Naive thymus-derived CD4-positive, alpha-beta T cell (primary cell): ENCODE data around the gene KNSTRN. TPM values are rescaled to one million over a fixed set of nuclear protein-coding genes. Genes with fewer than 3 reads are reported as not detected.
A peak's percentile ranks its signal among the peaks of the same experiment; 100 is the strongest.

Source experiments
- ATAC-seq: fragments of 150-1000 bp; cut with Tn5 transposase; 2 replicates; pipeline ENCODE4 v1.10.0; 2021; ENCODE audit warnings: mild to moderate bottlenecking, moderate library complexity
- CTCF ChIA-PET: fragments of 350-600 bp; sonication (Branson Sonifier 250); formaldehyde crosslinking; loops from one replicate; lab custom pipeline; 2021; ENCODE audit warnings: antibody characterized with exemption; lab: Charles Lee
- POLR2A ChIA-PET: fragments of 350-600 bp; sonication (Branson Sonifier 250); formaldehyde crosslinking; loops from one replicate; lab custom pipeline; 2021; ENCODE audit warnings: antibody characterized with exemption, inconsistent platforms; lab: Charles Lee
- DNase-seq, 9 donors: peaks; one replicate each; pipeline versions ENCODE4 v3.0.0 to v3.0.0-alpha.2; 2020 to 2022; ENCODE audit warnings: mixed read lengths in 1 of 9
- H3K27ac ChIP-seq: one replicate; pipeline ENCODE4 v1.7.0; 2013; ENCODE audit warnings: mild to moderate bottlenecking, low read depth, low read length, moderate library complexity
- H3K27me3 ChIP-seq, 2 donors: one replicate each; pipeline ENCODE4 v1.7.0; 2013; ENCODE audit warnings: low read length in 2 of 2, mild to moderate bottlenecking in 2 of 2, moderate library complexity in 2 of 2; ENCODE audit not compliant: control insufficient read depth in 2 of 2, insufficient read depth in 2 of 2
- H3K36me3 ChIP-seq, 3 experiments: 1 replicate in 2 of 3; 2 replicates in 1 of 3; pipeline ENCODE4 v1.7.0; 2013; ENCODE audit warnings: low read length in 3 of 3, mild to moderate bottlenecking in 3 of 3, moderate library complexity in 1 of 3; ENCODE audit not compliant: insufficient read depth in 3 of 3, control insufficient read depth in 2 of 3
- H3K4me1 ChIP-seq, 2 donors: one replicate each; pipeline ENCODE4 v1.7.0; 2013; ENCODE audit warnings: low read length in 2 of 2, mild to moderate bottlenecking in 2 of 2, moderate library complexity in 1 of 2; ENCODE audit not compliant: control insufficient read depth in 2 of 2, insufficient read depth in 2 of 2
- H3K4me3 ChIP-seq: 2 replicates; pipeline ENCODE4 v1.7.0; 2013; ENCODE audit warnings: mild to moderate bottlenecking, low read length
- H3K9me3 ChIP-seq, 3 experiments: 1 replicate in 2 of 3; 2 replicates in 1 of 3; pipeline ENCODE4 v1.7.0; 2013; ENCODE audit warnings: low read length in 3 of 3; ENCODE audit not compliant: control insufficient read depth in 2 of 3
- H3K27ac Mint-ChIP-seq, 9 donors: one replicate each; pipeline ENCODE4 v1.8.0; 2020 to 2022; ENCODE audit warnings: mixed read lengths in 9 of 9, mild to moderate bottlenecking in 8 of 9, moderate library complexity in 5 of 9, inconsistent platforms in 2 of 9
- H3K27me3 Mint-ChIP-seq, 5 donors: one replicate each; pipeline ENCODE4 v1.8.0; 2021 to 2022; ENCODE audit warnings: mixed read lengths in 5 of 5, mild to moderate bottlenecking in 1 of 5
- H3K36me3 Mint-ChIP-seq, 5 donors: one replicate each; pipeline ENCODE4 v1.8.0; 2020 to 2022; ENCODE audit warnings: mixed read lengths in 5 of 5, mild to moderate bottlenecking in 3 of 5, inconsistent platforms in 1 of 5
- H3K4me1 Mint-ChIP-seq, 7 donors: one replicate each; pipeline ENCODE4 v1.8.0; 2020 to 2022; ENCODE audit warnings: mixed read lengths in 7 of 7, mild to moderate bottlenecking in 3 of 7, inconsistent platforms in 1 of 7
- H3K4me3 Mint-ChIP-seq, 10 donors: one replicate each; pipeline ENCODE4 v1.8.0; 2020 to 2022; ENCODE audit warnings: mild to moderate bottlenecking in 10 of 10, mixed read lengths in 10 of 10, moderate library complexity in 6 of 10, inconsistent platforms in 2 of 10
- H3K9me3 Mint-ChIP-seq, 11 donors: one replicate each; pipeline ENCODE4 v1.8.0; 2020 to 2022; ENCODE audit warnings: mixed read lengths in 11 of 11, mild to moderate bottlenecking in 4 of 11, inconsistent platforms in 1 of 11, moderate library complexity in 1 of 11
- intact Hi-C, 2 donors: fragments of 100-400 bp; cut with micrococcal nuclease; formaldehyde crosslinking; loops; one replicate each; pipeline ENCODE4 v1.15.1; 2023
- polyA plus RNA-seq, 2 donors: library from polyadenylated mRNA; unstranded; fragments of 300-500 nt; fragmentation: Illumina TruSeq; gene quantifications; one replicate each; pipeline ENCODE4 v1.2.3, GENCODE V29; 2021
- total RNA-seq, 6 experiments: library from RNA in 5 of 6; stranded (reverse) in 5 of 6; gene quantifications; 1 replicate in 5 of 6; 2 replicates in 1 of 6; pipeline ENCODE4 v1.2.3 and lab custom pipeline; 2021 to 2026

The KNSTRN gene
- total and polyA plus RNA-seq, 7 experiments from 2014 or later = 3.7 to 39.6 (median 6.1) TPM

DNA sequence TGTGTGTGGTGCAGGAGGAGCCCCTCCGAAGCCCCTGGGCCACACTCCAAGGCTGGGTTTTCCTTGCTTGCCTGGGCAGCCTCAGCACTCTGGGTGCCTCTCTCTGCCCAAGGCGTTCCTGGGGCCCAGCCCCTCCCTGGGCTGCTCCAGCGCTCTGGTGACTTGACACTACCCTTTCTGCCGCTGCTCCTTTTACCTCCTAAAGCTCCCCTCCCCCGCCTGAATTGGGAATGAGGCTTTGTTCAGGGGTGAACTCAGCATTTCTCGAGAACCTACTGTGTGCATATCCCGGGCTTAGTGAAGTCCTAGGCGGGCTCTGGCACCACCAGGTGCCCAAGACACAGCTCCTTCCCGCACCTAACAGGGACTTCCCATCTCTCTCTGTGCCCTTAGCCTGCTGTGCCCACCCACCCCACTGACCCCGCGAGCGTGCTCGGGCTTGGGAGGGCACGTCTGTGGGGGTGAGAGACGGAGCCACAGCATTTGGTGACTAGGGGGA is 57.0 kb downstream of the KNSTRN start:
- H3K36me3 ChIP-seq = no peaks in the 10 kb centered on the region
- POLR2A ChIA-PET = interaction anchor here (0.5 to 5.3 kb wide), 4 partner anchors 13 to 132 kb away, joined by 4 to 90 read pairs (median 6); partner anchors contain the start of gene PLCB2
- Mint-ChIP-seq H3K27me3 (peaks cover 15 to 79% (median 27%) of the 10 kb centered on the region in 5 donors), H3K4me1 (peaks cover 46 to 61% (median 56%) of the 10 kb centered on the region in 7 donors), H3K36me3 (peaks cover 0 to 16% (median 0%) of the 10 kb centered on the region in 5 donors), H3K4me3 (peak overlapping the region; percentile 84 to 99 (median 90)), H3K9me3 (no peaks in the 10 kb centered on the region), H3K27ac (peak overlapping the region in 5 of 9 donors; percentile 71 to 86 (median 75))
- CTCF ChIA-PET = interaction anchor here (2.1 to 2.3 kb wide), 2 partner anchors 30 to 68 kb away, joined by 7 to 14 read pairs; no protein-coding TSS in a partner anchor
- no peak overlapping the region for H3K27ac ChIP-seq
- H3K4me1 ChIP-seq = peaks cover 25 to 49% of the 10 kb centered on the region in 2 donors
- peaks cover 0 to 5% of the 10 kb centered on the region in 2 donors for H3K27me3 ChIP-seq
- intact Hi-C loops = no loop called here
- no peaks in the 10 kb centered on the region for H3K9me3 ChIP-seq
- ATAC-seq (no peak), DNase-seq (no peak)
- H3K4me3 ChIP-seq = peak overlapping the region; percentile 60

DNA sequence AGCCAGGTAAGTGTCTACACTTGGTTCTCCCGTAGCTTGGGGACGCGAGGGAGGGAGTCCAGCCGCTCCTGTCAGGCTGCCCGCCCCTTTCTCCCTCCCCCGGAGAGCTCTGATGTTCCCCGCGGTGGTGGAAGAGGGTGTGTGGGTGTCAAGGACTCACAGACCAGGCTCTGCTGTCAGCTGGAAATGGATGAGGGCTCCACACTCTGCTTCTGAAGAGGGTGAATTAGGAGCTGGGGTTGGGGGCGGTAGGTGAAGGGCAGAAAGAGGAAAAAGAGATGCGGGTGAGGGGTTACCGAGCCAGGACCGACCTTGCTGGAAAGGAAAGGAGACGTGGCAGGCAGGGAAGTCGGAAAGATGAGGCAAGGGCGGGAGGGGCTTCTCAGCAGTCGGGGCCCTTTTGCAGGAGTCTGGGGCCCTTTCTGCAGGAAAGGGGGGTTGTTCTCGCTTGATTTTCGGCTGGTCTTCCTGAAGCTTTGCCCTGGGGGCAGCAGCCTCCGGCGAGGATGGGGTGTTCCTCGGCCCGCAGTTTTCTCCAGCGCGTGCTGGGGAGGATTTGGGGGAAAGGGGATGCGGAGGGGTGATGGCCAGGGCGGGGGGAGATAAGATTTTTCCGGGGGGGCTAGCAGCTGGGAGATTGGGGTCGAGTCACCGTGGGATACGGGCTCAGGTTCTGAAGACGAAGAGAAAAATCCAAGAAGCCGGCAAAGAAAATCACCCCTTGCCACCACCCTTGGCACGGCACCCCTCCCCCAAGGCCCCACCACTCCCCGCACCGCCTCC is 57.6 kb downstream of the KNSTRN start:
- H3K27ac Mint-ChIP-seq = peak overlapping the region in 8 of 9 donors; percentile 71 to 93 (median 76)
- no peaks in the 10 kb centered on the region for H3K9me3 Mint-ChIP-seq
- H3K36me3 Mint-ChIP-seq = peaks cover 0 to 16% (median 0%) of the 10 kb centered on the region in 5 donors
- POLR2A ChIA-PET = interaction anchor here (0.7 to 5.3 kb wide), 9 partner anchors 12 to 132 kb away, joined by 3 to 90 read pairs (median 4); partner anchors contain the start of genes CCDC32, IVD and PLCB2
- peaks cover 25 to 51% of the 10 kb centered on the region in 2 donors for H3K4me1 ChIP-seq
- no peaks in the 10 kb centered on the region for H3K36me3 ChIP-seq
- H3K27ac ChIP-seq = no peak overlapping the region
- H3K4me3 ChIP-seq = peak overlapping the region; percentile 60
- intact Hi-C loops = loop anchor here (1.0 to 5.0 kb wide), 11 partner anchors 30 to 315 kb away; partner anchors contain the start of genes CCDC32 (in 2 of the 2), CHST14 (in 2 of the 2), DISP2 (in 1 of the 2) and IVD (in 1 of the 2)
- DNase-seq = peak in 2 of 9 donors; percentile 17 to 59
- peak overlapping the region; percentile 84 to 99 (median 90) for H3K4me3 Mint-ChIP-seq
- CTCF ChIA-PET = interaction anchor here (0.6 to 2.3 kb wide), 8 partner anchors 9 to 304 kb away, joined by 3 to 14 read pairs (median 4); no protein-coding TSS in a partner anchor
- no peaks in the 10 kb centered on the region for H3K9me3 ChIP-seq
- H3K27me3 ChIP-seq = peaks cover 0 to 5% of the 10 kb centered on the region in 2 donors
- peaks cover 50 to 63% (median 60%) of the 10 kb centered on the region in 7 donors for H3K4me1 Mint-ChIP-seq
- H3K27me3 Mint-ChIP-seq = peaks cover 15 to 73% (median 27%) of the 10 kb centered on the region in 5 donors
- no peak for ATAC-seq

DNA sequence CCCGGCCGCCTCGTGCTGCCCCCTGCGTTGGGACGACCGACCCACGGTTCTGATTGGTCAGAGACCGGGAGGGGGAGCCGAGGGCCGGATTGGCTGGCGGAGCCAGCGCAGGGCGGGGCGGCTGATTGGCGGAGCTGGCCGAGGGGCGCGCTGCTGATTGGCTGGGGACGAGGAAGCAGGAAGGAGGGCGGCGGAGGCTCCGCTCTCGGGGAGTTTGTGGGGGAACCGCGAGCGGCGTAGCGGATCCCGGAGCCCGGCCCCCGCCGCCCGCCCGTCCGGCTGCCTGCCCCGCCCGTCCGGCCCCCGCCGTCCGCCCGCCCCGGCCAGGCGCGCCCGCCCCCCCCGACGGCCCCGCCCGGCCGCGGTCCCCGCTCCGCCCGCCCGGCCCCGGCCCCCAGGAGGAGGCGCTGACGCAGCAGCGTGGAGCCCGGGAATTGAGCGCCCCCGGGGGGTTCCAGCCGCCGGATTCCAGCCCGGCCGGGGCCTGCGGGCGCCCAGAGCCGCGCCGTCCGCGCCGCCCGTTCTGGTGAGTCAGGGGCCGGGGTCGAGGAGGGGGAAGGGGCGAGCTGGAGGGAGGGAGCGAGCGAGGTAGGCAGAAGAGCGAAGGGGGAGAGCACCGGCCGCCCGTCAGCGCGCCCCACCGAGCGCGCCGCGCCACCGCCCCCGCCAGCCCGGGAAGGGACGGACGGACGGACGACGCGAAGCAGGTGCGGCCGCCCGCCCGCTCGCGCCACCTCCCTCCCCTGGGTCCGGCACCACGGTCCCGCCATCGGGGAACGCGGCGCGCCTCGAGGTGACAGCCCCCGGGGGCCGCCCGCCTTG is 58.4 kb downstream of the KNSTRN start, which contains the start of gene BAHD1:
Gene BAHD1, plus strand, starts transcription at position 211 of the 822 bp plus-strand sequence. CDS start 17,512 bp downstream, outside the sequence.
- Histone ChIP-seq H3K4me3 (peak within 1 kb of the TSS; percentile 60), H3K9me3 (no peaks in the 10 kb centered on the region), H3K27me3 (peaks cover 0 to 5% of the 10 kb centered on the region in 2 donors), H3K27ac (peak within 1 kb of the TSS; percentile 77), H3K36me3 (no peaks in the 10 kb centered on the region), H3K4me1 (peaks cover 20 to 44% of the 10 kb centered on the region in 2 donors)
- ATAC-seq (peak; percentile 94), DNase-seq (peak; percentile 85 to 97 (median 89))
- Mint-ChIP-seq H3K36me3 (peaks cover 0 to 12% (median 0%) of the 10 kb centered on the region in 5 donors), H3K4me1 (peaks cover 46 to 64% (median 60%) of the 10 kb centered on the region in 7 donors), H3K27me3 (peaks cover 15 to 65% (median 22%) of the 10 kb centered on the region in 5 donors), H3K27ac (peak within 1 kb of the TSS in 8 of 9 donors; percentile 71 to 93 (median 84)), H3K4me3 (peak within 1 kb of the TSS; percentile 88 to 99 (median 94)), H3K9me3 (no peaks in the 10 kb centered on the region)
- CTCF ChIA-PET = interaction anchor here (0.5 to 2.3 kb wide), 11 partner anchors 8 to 304 kb away, joined by 3 to 14 read pairs (median 4); no protein-coding TSS in a partner anchor
- POLR2A ChIA-PET = interaction anchor here (0.7 to 5.3 kb wide), 10 partner anchors 11 to 133 kb away, joined by 3 to 90 read pairs (median 4); partner anchors contain the start of genes CCDC32, IVD and PLCB2
- intact Hi-C loops = loop anchor here (1.0 to 5.0 kb wide), 12 partner anchors 29 to 314 kb away; partner anchors contain the start of genes CCDC32 (in 2 of the 2), CHST14 (in 2 of the 2), KNL1 (in 2 of the 2) and DISP2 (in 1 of the 2)

DNA sequence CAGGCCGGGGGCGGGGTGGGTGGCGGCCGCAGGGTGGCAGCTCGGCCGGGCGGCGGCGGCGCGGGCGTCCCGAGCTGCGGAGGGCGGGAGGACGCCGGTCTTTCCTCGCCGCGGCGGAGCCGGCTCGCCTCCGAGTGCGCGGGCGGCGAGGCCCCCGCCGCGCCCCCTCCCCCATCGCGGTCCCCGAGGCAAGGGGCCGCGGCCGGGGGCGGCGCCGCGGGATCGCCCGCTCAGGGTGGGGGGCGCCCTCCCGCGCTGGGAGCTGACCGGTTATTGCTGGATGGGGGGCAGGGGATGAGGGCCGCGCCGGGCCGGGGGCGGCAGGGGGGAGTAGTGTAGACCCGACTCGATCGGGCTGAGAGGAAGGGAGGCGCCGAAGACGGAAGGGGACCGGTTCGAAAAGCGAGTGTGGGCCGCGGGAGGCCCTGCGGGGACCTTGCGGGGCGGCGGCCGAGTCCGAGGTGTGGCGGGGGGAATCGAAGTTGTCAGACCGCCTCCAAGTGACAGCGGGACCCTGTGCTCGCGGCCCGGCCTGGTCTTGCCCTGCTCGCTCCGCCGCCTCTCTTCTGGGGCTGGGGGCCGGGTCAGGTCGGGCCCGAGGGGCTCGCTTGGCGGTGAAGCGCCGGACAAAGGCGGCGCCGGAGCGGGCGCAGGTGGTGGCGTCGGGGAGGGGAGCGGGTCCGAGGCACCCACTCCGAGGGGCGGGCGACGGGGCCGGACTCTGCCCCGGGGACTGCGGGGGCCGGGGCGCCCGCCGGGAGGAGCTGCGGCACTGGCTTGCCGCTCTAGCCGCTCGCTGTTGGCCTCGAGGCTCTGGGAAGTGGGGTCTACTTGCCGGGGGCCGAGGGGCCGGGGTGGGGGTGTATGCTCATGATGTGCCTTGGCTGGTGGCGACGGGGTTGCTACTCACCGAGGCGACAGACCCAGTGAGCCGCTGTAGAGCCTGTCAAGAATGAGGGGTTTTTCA is 59.3 kb downstream of the KNSTRN start:
- intact Hi-C loops = loop anchor here (1.0 to 5.0 kb wide), 8 partner anchors 9 to 235 kb away; partner anchors contain the start of genes KNL1 (in 2 of the 2), CCDC32 (in 1 of the 2), CHST14 (in 1 of the 2) and KNSTRN (in 1 of the 2)
- CTCF ChIA-PET = interaction anchor here (1.3 to 2.3 kb wide), 9 partner anchors 9 to 68 kb away, joined by 3 to 14 read pairs (median 5); no protein-coding TSS in a partner anchor
- Mint-ChIP-seq H3K27ac (peak overlapping the region; percentile 64 to 96 (median 88)), H3K9me3 (no peaks in the 10 kb centered on the region), H3K36me3 (peaks cover 0 to 12% (median 0%) of the 10 kb centered on the region in 5 donors), H3K4me1 (peaks cover 42 to 65% (median 59%) of the 10 kb centered on the region in 7 donors), H3K27me3 (peaks cover 15 to 57% (median 18%) of the 10 kb centered on the region in 5 donors), H3K4me3 (peak overlapping the region; percentile 88 to 96 (median 92))
- ATAC-seq (no peak), DNase-seq (peak in 3 of 9 donors; percentile 22 to 48 (median 27))
- Histone ChIP-seq H3K27me3 (no peaks in the 10 kb centered on the region), H3K9me3 (no peaks in the 10 kb centered on the region), H3K27ac (peak overlapping the region; percentile 72), H3K4me3 (peak overlapping the region; percentile 46), H3K36me3 (no peaks in the 10 kb centered on the region), H3K4me1 (peaks cover 13 to 37% of the 10 kb centered on the region in 2 donors)
- POLR2A ChIA-PET = interaction anchor here (0.9 to 5.3 kb wide), 13 partner anchors 10 to 128 kb away, joined by 3 to 90 read pairs (median 4); partner anchors contain the start of genes CHST14 and IVD
